Measurements from ENCODE around the gene MIA.

The MIA gene

DNA sequence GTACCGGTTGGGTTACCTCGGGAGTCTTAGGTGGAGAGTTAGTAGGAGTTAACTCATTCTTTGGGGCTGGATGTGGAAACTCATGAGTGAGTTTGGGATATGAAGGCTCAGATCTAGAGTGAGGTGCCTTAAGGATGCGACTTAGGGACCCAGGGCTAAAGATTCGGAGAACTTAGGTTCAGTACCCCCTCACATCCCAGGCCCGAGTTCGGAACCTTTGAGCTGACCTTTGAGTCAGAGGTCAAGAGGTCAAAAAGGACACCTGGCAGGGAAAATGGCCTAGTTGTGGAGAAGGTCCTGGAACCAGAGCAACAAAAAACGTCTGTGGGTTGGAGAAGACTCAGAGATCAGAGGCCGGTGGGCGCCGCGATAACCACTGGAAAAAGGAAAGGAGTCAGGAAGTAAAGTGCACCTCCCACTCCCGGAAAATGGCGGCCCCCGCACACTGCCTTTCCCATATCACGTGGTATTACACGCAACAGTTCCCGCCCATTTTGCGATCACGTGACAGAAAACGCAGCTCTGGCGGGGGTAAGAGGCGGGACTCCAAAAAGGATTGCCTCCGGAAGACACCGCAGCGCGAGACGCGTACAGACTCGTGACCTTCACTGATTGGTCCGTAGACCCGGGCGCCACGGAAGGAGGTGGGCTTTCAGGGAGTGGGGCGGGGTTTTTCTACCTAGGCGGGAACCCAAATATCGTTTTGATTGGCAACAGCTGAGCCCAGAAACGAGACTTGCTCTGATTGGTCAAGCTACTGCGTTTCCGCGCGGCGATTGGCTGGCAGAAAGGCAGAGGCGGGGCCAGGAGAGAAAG lies 25.1 kb upstream of the MIA start, which contains the start of gene ACTMAP:
Gene ACTMAP, minus strand, starts transcription at position 420 of the 816 bp plus-strand sequence. CDS start 674 bp downstream, outside the sequence.
- no peak for TF ChIP-seq CTCF (IDR thresholded peaks at IDR 0.05; ENCODE audit: insufficient read depth, low read length, missing control alignments)
- CTCF ChIA-PET = interaction anchor here (1.1 kb wide), 1 partner anchor 394 kb away, joined by 3 read pairs; no protein-coding TSS in a partner anchor
- peak within 1 kb of the TSS; percentile 97 for H3K4me3 ChIP-seq (ENCODE audit: low read depth, low read length)
- POLR2A ChIA-PET = interaction anchor here (0.7 to 1.4 kb wide), 7 partner anchors 13 to 285 kb away, joined by 3 to 9 read pairs (median 4); partner anchors contain the start of genes BLVRB, COQ8B, ITPKC and RAB4B
- DNase-seq (ENCODE audit: low read depth, low spot score) = peak; percentile 99

GRCh38 chr19:40750874-40751537 lies 24.3 kb upstream of the MIA start, which contains the start of gene SNRPA:
SNRPA (plus strand) TSS chr19:40751203; CDS start chr19:40751409, 206 bp downstream.
- peak within 1 kb of the TSS; percentile 97 for H3K4me3 ChIP-seq (ENCODE audit: low read depth, low read length)
- DNase-seq (ENCODE audit: low read depth, low spot score) = peak; percentile 78
- POLR2A ChIA-PET = interaction anchor here (0.7 to 1.4 kb wide), 7 partner anchors 14 to 285 kb away, joined by 3 to 9 read pairs (median 4); partner anchors contain the start of genes BLVRB, COQ8B, ITPKC and RAB4B
- CTCF ChIA-PET = interaction anchor here (1.1 kb wide), 1 partner anchor 393 kb away, joined by 3 read pairs; no protein-coding TSS in a partner anchor
- TF ChIP-seq CTCF (IDR thresholded peaks at IDR 0.05; ENCODE audit: insufficient read depth, low read length, missing control alignments) = no peak

DNA sequence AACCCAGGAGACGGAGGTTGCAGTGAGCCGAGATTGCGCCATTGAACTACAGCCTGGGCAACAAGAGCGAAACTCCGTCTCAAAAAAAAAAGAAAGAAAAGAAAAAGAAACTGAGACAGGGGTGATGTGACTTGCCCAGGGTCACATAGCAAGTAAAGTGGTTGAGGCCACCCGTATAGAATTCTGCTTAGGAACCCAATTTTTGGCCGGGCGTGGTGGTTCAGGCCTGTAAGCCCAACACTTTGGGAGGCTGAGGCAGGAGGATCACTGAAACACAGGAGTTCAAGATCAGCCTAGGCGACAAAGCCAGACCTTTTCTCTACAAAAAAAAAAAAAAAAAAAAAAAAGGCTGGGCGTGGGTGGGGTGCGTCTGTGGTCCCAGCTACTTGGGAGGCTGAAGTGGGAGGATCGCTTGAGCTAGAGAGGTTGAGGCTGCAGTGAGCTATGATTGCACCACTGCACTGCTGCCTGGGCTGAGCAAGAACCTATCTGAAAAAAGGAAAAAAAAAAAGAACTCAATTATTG lies 23.0 kb upstream of the MIA start:
- ChIA-PET POLR2A (interaction anchor here (0.5 kb wide), 1 partner anchor 25 kb away, joined by 3 read pairs; the partner anchor contains the start of gene RAB4B), CTCF (interaction anchor here (1.4 to 1.6 kb wide), 2 partner anchors 55 to 89 kb away, joined by 3 to 4 read pairs; no protein-coding TSS in a partner anchor)
- DNase-seq (ENCODE audit: low read depth, low spot score) = no peak
- no peak for TF ChIP-seq CTCF (IDR thresholded peaks at IDR 0.05; ENCODE audit: insufficient read depth, low read length, missing control alignments)
- H3K4me3 ChIP-seq (ENCODE audit: low read depth, low read length) = peak overlapping the region; percentile 97

GRCh38 chr19:40754611-40755247 lies 20.6 kb upstream of the MIA start:
- no peak for DNase-seq (ENCODE audit: low read depth, low spot score)
- POLR2A ChIA-PET = interaction anchor here (0.6 kb wide), 1 partner anchor 48 kb away, joined by 3 read pairs; no protein-coding TSS in a partner anchor
- no peak overlapping the region for H3K4me3 ChIP-seq (ENCODE audit: low read depth, low read length)

GRCh38 chr19:40755248-40755624 lies 20.1 kb upstream of the MIA start:
- POLR2A ChIA-PET = no interaction called here
- DNase-seq (ENCODE audit: low read depth, low spot score) = no peak
- CTCF ChIA-PET = interaction anchor here (1.0 to 1.7 kb wide), 3 partner anchors 51 to 93 kb away, joined by 3 read pairs; no protein-coding TSS in a partner anchor
- H3K4me3 ChIP-seq (ENCODE audit: low read depth, low read length) = no peak overlapping the region
- TF ChIP-seq CTCF (IDR thresholded peaks at IDR 0.05; ENCODE audit: insufficient read depth, low read length, missing control alignments) = no peak

More at GRCh38 chr19:40754611-40755247, 20.6 kb upstream of the MIA start:
- TF ChIP-seq CTCF (IDR thresholded peaks at IDR 0.05; ENCODE audit: insufficient read depth, low read length, missing control alignments) = no peak
- CTCF ChIA-PET = interaction anchor here (1.0 to 1.7 kb wide), 4 partner anchors 23 to 92 kb away, joined by 3 read pairs; no protein-coding TSS in a partner anchor
